ENCODE measurements around the gene COX7A2L. TPM values are rescaled to one million over a fixed set of nuclear protein-coding genes. Genes with fewer than 3 reads are reported as not detected.

COX7A2L gene
- total RNA-seq, 1 experiment from 2014 or later, result 99.5 TPM

DNA sequence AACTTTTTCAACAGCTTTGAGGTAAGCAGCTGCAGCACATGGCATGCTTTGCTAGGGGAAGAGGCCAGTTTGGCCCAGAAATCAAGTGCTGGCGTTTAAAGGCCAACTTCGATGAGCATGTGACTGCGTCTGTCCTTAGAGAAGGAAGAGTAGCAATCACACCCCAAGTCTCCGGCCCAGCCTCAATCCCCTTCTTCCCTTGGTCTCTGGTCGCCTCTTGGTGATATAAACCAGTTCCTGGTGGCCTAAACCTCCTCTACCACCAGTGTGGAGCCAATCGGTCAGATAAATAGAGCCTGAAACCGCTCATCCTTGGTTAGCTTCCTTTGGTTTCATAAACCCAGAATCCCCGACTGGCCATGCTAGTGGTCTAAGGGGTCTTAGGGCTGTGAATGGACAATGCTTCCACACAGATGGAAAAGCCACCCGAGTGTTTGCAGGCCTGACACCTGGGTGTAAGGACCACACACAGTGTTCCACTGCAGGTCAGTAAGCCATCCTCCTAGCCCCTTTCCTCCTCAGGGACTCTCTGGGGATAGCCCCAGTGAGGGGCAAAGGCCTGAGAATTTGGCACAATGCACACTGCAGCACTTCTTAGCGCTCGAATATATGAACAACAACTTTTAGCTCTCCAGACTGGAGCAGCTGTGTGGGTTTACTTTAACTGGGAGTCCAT, 23.0 kb upstream of the COX7A2L start (continued):
- no peak for TF ChIP-seq STAT6 (CRISPR knock-in tag; conservative IDR thresholded peaks at IDR 0.05; ENCODE audit: low read depth)
- TF ChIP-seq, protein P1, sequence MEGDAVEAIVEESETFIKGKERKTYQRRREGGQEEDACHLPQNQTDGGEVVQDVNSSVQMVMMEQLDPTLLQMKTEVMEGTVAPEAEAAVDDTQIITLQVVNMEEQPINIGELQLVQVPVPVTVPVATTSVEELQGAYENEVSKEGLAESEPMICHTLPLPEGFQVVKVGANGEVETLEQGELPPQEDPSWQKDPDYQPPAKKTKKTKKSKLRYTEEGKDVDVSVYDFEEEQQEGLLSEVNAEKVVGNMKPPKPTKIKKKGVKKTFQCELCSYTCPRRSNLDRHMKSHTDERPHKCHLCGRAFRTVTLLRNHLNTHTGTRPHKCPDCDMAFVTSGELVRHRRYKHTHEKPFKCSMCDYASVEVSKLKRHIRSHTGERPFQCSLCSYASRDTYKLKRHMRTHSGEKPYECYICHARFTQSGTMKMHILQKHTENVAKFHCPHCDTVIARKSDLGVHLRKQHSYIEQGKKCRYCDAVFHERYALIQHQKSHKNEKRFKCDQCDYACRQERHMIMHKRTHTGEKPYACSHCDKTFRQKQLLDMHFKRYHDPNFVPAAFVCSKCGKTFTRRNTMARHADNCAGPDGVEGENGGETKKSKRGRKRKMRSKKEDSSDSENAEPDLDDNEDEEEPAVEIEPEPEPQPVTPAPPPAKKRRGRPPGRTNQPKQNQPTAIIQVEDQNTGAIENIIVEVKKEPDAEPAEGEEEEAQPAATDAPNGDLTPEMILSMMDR (IDR thresholded peaks at IDR 0.05), result no peak
- TF ChIP-seq SMAD3 (CRISPR knock-in tag; IDR thresholded peaks at IDR 0.05; ENCODE audit: borderline replicate concordance), result no peak
- TF ChIP-seq, protein P2, sequence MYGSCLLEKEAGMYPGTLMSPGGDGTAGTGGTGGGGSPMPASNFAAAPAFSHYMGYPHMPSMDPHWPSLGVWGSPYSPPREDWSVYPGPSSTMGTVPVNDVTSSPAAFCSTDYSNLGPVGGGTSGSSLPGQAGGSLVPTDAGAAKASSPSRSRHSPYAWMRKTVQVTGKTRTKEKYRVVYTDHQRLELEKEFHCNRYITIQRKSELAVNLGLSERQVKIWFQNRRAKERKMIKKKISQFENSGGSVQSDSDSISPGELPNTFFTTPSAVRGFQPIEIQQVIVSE (CRISPR knock-in tag; IDR thresholded peaks at IDR 0.05; ENCODE audit: borderline replicate concordance), result no peak

DNA sequence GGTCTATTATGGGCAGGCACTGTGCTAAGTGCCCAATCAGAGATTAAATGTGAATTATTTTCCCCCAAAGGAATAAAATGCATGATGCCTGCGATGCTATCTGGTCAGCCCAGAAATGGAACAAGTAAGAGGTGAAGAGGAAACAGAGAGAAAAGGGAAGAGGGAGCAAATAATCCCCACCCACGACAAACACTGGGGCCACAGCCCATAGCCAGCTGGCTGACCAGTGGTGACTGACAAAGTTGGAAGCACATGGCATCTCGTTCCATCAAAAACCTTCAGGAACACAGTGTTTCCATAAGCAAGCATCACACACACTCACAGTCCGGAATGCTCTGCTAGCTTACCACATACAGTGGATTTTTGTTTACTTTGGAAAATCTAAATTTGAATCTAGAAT, 21.1 kb upstream of the COX7A2L start:
- no peaks in the 10 kb centered on the region for H3K9me3 Mint-ChIP-seq
- H3K4me1 Mint-ChIP-seq, result peaks cover 4% of the 10 kb centered on the region
- ATAC-seq (no peak), DNase-seq (ENCODE audit: low spot score) (no peak)
- no peak overlapping the region for H3K27ac Mint-ChIP-seq
- CTCF ChIA-PET, result no interaction called here
- no peak overlapping the region for H3K4me3 Mint-ChIP-seq
- POLR2A ChIA-PET, result interaction anchor here (0.7 kb wide), 1 partner anchor 277 kb away, joined by 3 read pairs; no protein-coding TSS in a partner anchor
- no peaks in the 10 kb centered on the region for H3K27me3 Mint-ChIP-seq (ENCODE audit: low read depth)
- H3K36me3 Mint-ChIP-seq, result no peaks in the 10 kb centered on the region
- TF ChIP-seq SMAD4 (CRISPR knock-in tag; IDR thresholded peaks at IDR 0.05) (no peak), TCF7 (CRISPR knock-in tag; IDR thresholded peaks at IDR 0.05; ENCODE audit: low read depth) (no peak), FOXP4 (CRISPR knock-in tag; IDR thresholded peaks at IDR 0.05) (no peak), ZNF281 (CRISPR knock-in tag; IDR thresholded peaks at IDR 0.05) (no peak), NFATC4 (CRISPR knock-in tag; IDR thresholded peaks at IDR 0.05) (no peak), AFF4 (CRISPR knock-in tag; IDR thresholded peaks at IDR 0.05; ENCODE audit: borderline replicate concordance) (no peak), TEAD4 (CRISPR knock-in tag; IDR thresholded peaks at IDR 0.05) (no peak), NFYB (CRISPR knock-in tag; conservative IDR thresholded peaks at IDR 0.05; ENCODE audit: low read depth) (no peak), MAX (CRISPR knock-in tag; IDR thresholded peaks at IDR 0.05) (no peak), E2F1 (CRISPR knock-in tag; IDR thresholded peaks at IDR 0.05) (no peak)
- TF ChIP-seq, protein P3, sequence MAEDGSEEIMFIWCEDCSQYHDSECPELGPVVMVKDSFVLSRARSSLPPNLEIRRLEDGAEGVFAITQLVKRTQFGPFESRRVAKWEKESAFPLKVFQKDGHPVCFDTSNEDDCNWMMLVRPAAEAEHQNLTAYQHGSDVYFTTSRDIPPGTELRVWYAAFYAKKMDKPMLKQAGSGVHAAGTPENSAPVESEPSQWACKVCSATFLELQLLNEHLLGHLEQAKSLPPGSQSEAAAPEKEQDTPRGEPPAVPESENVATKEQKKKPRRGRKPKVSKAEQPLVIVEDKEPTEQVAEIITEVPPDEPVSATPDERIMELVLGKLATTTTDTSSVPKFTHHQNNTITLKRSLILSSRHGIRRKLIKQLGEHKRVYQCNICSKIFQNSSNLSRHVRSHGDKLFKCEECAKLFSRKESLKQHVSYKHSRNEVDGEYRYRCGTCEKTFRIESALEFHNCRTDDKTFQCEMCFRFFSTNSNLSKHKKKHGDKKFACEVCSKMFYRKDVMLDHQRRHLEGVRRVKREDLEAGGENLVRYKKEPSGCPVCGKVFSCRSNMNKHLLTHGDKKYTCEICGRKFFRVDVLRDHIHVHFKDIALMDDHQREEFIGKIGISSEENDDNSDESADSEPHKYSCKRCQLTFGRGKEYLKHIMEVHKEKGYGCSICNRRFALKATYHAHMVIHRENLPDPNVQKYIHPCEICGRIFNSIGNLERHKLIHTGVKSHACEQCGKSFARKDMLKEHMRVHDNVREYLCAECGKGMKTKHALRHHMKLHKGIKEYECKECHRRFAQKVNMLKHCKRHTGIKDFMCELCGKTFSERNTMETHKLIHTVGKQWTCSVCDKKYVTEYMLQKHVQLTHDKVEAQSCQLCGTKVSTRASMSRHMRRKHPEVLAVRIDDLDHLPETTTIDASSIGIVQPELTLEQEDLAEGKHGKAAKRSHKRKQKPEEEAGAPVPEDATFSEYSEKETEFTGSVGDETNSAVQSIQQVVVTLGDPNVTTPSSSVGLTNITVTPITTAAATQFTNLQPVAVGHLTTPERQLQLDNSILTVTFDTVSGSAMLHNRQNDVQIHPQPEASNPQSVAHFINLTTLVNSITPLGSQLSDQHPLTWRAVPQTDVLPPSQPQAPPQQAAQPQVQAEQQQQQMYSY (CRISPR knock-in tag; IDR thresholded peaks at IDR 0.05), result no peak

All from WTC11 (cell line).